DND-41 (cell line): ENCODE measurements around the gene HOXD4.
A peak's percentile ranks its signal among the peaks of the same experiment; 100 is the strongest.

Experiments used
- ATAC-seq: fragments of 200-7000 bp; cut with Tn5 transposase; 3 replicates; pipeline ENCODE4 v1.9.1; 2021; ENCODE audit warnings: low read depth; ENCODE audit not compliant: insufficient read depth
- DNase-seq: peaks from one replicate; pipeline ENCODE4 v3.0.0-alpha.2; 2020
- H2AFZ ChIP-seq: 2 replicates; pipeline ENCODE4 v1.6.0; 2012; ENCODE audit warnings: low read depth, low read length
- H3K27ac ChIP-seq: 2 replicates; pipeline ENCODE4 v1.5.1; 2012; ENCODE audit warnings: low read length, inconsistent platforms
- H3K27me3 ChIP-seq: fragments of 200-600 bp; sonication (generic); 2 replicates; pipeline ENCODE4 v1.6.0; 2012; ENCODE audit warnings: low read length, mild to moderate bottlenecking, inconsistent platforms; ENCODE audit not compliant: insufficient read depth, poor library complexity
- H3K36me3 ChIP-seq: 2 replicates; pipeline ENCODE4 v1.5.1; 2012; ENCODE audit warnings: low read length, inconsistent platforms; ENCODE audit not compliant: insufficient read depth
- H3K4me1 ChIP-seq: 2 replicates; pipeline ENCODE4 v1.5.1; 2012; ENCODE audit warnings: mild to moderate bottlenecking, low read length; ENCODE audit not compliant: insufficient read depth
- H3K4me2 ChIP-seq: 2 replicates; pipeline ENCODE4 v1.6.0; 2012; ENCODE audit warnings: mild to moderate bottlenecking, moderate library complexity, low read length, inconsistent platforms; ENCODE audit not compliant: insufficient read depth
- H3K4me3 ChIP-seq, 2 experiments: fragments of 200-600 bp in 1 of 2; shearing (Covaris generic) in 1 of 2; 2 replicates each; pipeline ENCODE4 v1.5.1; 2012 to 2016; ENCODE audit warnings: inconsistent platforms in 2 of 2, low read length in 2 of 2, mild to moderate bottlenecking in 2 of 2, low read depth in 1 of 2, moderate library complexity in 1 of 2
- H3K79me2 ChIP-seq: 2 replicates; pipeline ENCODE4 v1.6.0; 2012; ENCODE audit warnings: low read length, inconsistent platforms; ENCODE audit not compliant: insufficient read depth
- H3K9ac ChIP-seq: 2 replicates; pipeline ENCODE4 v1.6.0; 2012; ENCODE audit warnings: low read depth, mild to moderate bottlenecking, inconsistent platforms, low read length, moderate library complexity
- H3K9me3 ChIP-seq: 2 replicates; pipeline ENCODE4 v1.5.1; 2012; ENCODE audit warnings: low read length, moderate library complexity, mild to moderate bottlenecking, inconsistent platforms; ENCODE audit not compliant: insufficient read depth, severe bottlenecking
- H4K20me1 ChIP-seq: 2 replicates; pipeline ENCODE4 v1.6.0; 2012; ENCODE audit warnings: low read length; ENCODE audit not compliant: insufficient read depth
- EZH2 ChIP-seq: IDR thresholded peaks from 3 replicates; pipeline ENCODE4 v1.6.1; 2012; ENCODE audit warnings: borderline replicate concordance, low read depth, mild to moderate bottlenecking, moderate library complexity, low read length, inconsistent platforms; ENCODE audit not compliant: severe bottlenecking
- TF ChIP-seq, protein P1 (sequence below): IDR thresholded peaks from 2 replicates; pipeline ENCODE4 v1.5.1; 2012; ENCODE audit warnings: borderline replicate concordance, low read length, moderate library complexity, mild to moderate bottlenecking; ENCODE audit not compliant: poor library complexity, severe bottlenecking; ENCODE audit errors: extremely low read depth

HOXD4 gene

DNA sequence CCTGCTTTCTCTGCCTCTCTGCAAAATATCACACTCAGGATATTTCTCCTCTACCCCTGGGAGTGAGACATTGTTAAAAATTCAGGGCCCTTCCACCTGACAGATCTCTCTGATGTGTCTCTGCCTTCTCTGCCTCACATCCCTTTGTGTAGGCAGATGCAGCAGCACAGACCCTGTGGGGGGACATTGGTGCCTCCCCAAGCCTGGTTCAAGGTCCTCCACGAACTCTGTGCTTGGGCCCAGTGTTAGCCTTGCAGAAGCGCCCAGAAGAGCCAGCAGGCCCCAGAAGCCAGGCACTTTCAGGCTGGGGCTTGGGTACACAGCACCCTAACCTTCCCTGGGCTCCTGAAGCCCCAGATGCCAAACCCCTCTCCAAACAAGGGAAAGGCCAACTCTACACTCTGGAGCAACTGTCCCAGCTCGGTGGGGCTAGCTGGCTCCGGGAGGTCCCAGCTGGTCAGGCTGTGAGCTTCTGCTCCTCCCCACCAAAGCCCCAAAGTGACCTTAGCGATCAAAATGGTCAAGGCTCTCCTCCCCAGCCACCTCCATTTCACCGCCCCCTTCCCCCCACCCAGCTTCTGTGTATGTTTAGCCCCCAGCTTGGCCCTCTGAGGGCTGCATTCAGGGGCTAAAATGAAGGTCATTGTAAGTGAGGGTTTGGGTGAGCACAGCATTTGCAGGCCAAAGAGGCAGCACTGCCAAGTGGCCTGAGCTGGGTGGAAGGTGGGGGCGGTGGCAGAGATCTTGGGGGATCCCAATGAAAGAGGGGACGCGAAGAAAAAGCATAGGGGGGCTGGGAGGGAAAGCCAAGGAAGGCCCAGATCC is 26.2 kb upstream of the HOXD4 start:
- H3K27me3 ChIP-seq: no peaks in the 10 kb centered on the region
- no peaks in the 10 kb centered on the region for H3K9me3 ChIP-seq
- H3K27ac ChIP-seq: no peak overlapping the region
- H3K4me1 ChIP-seq: peaks cover 4% of the 10 kb centered on the region; the same call in 1 of the 2 replicates
- H2AFZ ChIP-seq: no peak overlapping the region
- H3K4me3 ChIP-seq: no peak overlapping the region
- TF ChIP-seq, protein P1, sequence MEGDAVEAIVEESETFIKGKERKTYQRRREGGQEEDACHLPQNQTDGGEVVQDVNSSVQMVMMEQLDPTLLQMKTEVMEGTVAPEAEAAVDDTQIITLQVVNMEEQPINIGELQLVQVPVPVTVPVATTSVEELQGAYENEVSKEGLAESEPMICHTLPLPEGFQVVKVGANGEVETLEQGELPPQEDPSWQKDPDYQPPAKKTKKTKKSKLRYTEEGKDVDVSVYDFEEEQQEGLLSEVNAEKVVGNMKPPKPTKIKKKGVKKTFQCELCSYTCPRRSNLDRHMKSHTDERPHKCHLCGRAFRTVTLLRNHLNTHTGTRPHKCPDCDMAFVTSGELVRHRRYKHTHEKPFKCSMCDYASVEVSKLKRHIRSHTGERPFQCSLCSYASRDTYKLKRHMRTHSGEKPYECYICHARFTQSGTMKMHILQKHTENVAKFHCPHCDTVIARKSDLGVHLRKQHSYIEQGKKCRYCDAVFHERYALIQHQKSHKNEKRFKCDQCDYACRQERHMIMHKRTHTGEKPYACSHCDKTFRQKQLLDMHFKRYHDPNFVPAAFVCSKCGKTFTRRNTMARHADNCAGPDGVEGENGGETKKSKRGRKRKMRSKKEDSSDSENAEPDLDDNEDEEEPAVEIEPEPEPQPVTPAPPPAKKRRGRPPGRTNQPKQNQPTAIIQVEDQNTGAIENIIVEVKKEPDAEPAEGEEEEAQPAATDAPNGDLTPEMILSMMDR: no peak
- TF ChIP-seq EZH2: no peak
- no peak overlapping the region for H3K9ac ChIP-seq
- ATAC-seq: no peak
- H3K4me2 ChIP-seq: no peak overlapping the region
- no peaks in the 10 kb centered on the region for H3K36me3 ChIP-seq
- H3K79me2 ChIP-seq: no peaks in the 10 kb centered on the region
- DNase-seq: no peak
- no peaks in the 10 kb centered on the region for H4K20me1 ChIP-seq

DNA sequence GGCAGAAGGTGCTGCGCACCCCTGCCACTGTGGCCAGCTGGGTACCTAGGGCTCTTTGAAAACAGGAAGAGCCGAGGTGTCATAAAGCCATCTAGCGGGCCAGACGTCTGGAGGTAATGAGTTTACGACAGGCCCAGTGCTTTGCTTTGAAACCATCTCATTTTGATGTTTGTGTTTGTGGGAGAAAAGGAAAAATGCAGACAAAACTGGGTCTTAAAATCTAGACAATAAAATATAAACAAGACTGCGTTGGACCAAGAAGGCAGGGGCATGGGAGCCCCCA is 25.6 kb upstream of the HOXD4 start:
- H3K79me2 ChIP-seq: no peaks in the 10 kb centered on the region
- H3K4me2 ChIP-seq: no peak overlapping the region
- no peaks in the 10 kb centered on the region for H3K36me3 ChIP-seq
- no peak overlapping the region for H3K27ac ChIP-seq
- no peak overlapping the region for H3K9ac ChIP-seq
- peaks cover 4% of the 10 kb centered on the region; the same call in 1 of the 2 replicates for H3K4me1 ChIP-seq
- H2AFZ ChIP-seq: no peak overlapping the region
- no peak overlapping the region for H3K4me3 ChIP-seq
- H3K27me3 ChIP-seq: no peaks in the 10 kb centered on the region
- DNase-seq (no peak), ATAC-seq (no peak)
- TF ChIP-seq EZH2: no peak
- TF ChIP-seq, protein P1: no peak
- no peaks in the 10 kb centered on the region for H4K20me1 ChIP-seq
- no peaks in the 10 kb centered on the region for H3K9me3 ChIP-seq

DNA sequence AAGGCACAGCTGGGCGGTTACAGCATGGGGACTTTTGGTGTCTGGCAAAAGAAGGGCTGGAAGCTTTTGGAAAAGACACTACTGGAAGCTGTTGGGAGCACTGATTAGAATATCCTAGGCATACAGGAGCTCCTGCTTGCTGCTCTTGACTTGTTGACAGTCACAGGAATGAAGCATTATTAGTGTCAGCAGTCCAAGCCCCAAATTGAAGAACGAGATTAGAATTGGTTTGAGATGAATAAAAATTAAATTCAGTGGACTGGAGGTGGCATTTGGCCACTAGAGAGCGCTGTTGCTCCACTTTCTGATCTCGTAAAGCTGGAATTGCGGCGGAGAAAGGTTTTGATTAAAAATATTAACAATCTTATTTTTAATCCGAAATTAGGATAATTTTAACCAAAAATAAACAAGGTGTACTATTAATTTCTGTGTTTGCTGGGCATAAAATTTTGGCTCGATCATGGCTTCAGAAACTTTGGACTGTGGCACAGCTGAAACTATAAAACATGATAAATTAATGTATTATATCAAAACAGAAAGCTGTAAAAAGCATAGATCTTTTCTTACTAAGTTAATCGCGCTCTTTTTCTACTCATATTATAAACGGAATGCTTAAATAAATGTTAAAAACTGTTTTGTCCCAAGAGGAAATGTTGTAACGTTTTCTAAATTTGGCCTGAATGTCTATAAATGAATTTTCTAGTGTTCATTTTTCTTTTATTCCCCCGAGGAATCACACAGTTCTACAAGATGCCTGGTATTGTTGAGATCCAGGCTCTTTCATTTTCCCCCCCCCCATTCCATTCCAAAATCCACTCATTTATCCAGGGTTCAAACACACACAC is 24.2 kb upstream of the HOXD4 start:
- Histone ChIP-seq H3K4me1 (peaks cover 4% of the 10 kb centered on the region; the same call in 1 of the 2 replicates), H3K27me3 (peaks cover 3% of the 10 kb centered on the region), H3K9me3 (no peaks in the 10 kb centered on the region), H3K4me2 (peak overlapping the region; percentile 27; the same call in 1 of the 2 replicates), H3K9ac (no peak overlapping the region), H4K20me1 (no peaks in the 10 kb centered on the region), H3K79me2 (no peaks in the 10 kb centered on the region), H3K36me3 (no peaks in the 10 kb centered on the region), H3K27ac (no peak overlapping the region), H2AFZ (no peak overlapping the region), H3K4me3 (no peak overlapping the region)
- peak; percentile 62; the same call in 1 of the 3 replicates for ATAC-seq
- peak; percentile 59 for DNase-seq
- no peak for TF ChIP-seq EZH2
- TF ChIP-seq, protein P1: peak; percentile 88
